Activated naive CD8-positive, alpha-beta T cell treated with anti-CD3 and anti-CD28 coated beads, Interleukin-2, amount 50 U/mL, for 24 hours (primary cell): ENCODE measurements around the gene DRD1.
"Not testable (repeated sequence)": the region's sequence is repeated elsewhere in the genome, so short reads cannot be mapped to it uniquely, and the experiment has no call there.

Source experiments
- ATAC-seq: fragments of 150-1000 bp; cut with Tn5 transposase; one replicate; pipeline ENCODE4 v1.10.0; 2021
- DNase-seq: peaks from one replicate; pipeline ENCODE4 v3.0.0; 2021
- H3K27ac Mint-ChIP-seq: one replicate; pipeline ENCODE4 v1.8.0; 2021; ENCODE audit warnings: mild to moderate bottlenecking, mixed read lengths
- H3K27me3 Mint-ChIP-seq: one replicate; pipeline ENCODE4 v1.8.0; 2021; ENCODE audit warnings: mixed read lengths
- H3K36me3 Mint-ChIP-seq: one replicate; pipeline ENCODE4 v1.8.0; 2021; ENCODE audit warnings: low read depth, mixed read lengths
- H3K4me1 Mint-ChIP-seq: one replicate; pipeline ENCODE4 v1.8.0; 2021; ENCODE audit warnings: mixed read lengths
- H3K4me3 Mint-ChIP-seq: one replicate; pipeline ENCODE4 v1.8.0; 2021; ENCODE audit warnings: mild to moderate bottlenecking, moderate library complexity, mixed read lengths
- H3K9me3 Mint-ChIP-seq: one replicate; pipeline ENCODE4 v1.8.0; 2021; ENCODE audit warnings: mixed read lengths

Gene DRD1

GRCh38 chr5:175424594-175424993 lies 19.4 kb downstream of the DRD1 start:
- H3K4me1 Mint-ChIP-seq, H3K27ac Mint-ChIP-seq, ATAC-seq, H3K9me3 Mint-ChIP-seq, H3K36me3 Mint-ChIP-seq, DNase-seq, H3K4me3 Mint-ChIP-seq: not testable (repeated sequence)
- peaks cover 20% of the 10 kb centered on the region for H3K27me3 Mint-ChIP-seq

- no peak for DNase-seq
- H3K9me3 Mint-ChIP-seq: no peaks in the 10 kb centered on the region
- H3K36me3 Mint-ChIP-seq: no peaks in the 10 kb centered on the region
- ATAC-seq: no peak
- H3K27me3 Mint-ChIP-seq: peaks cover 26% of the 10 kb centered on the region
- no peak overlapping the region for H3K4me3 Mint-ChIP-seq
- H3K4me1 Mint-ChIP-seq: no peaks in the 10 kb centered on the region
- H3K27ac Mint-ChIP-seq: no peak overlapping the region
Observed at GRCh38 chr5:175422058-175422457, 21.9 kb downstream of the DRD1 start.

GRCh38 chr5:175420383-175420782 lies 23.6 kb downstream of the DRD1 start:
- Mint-ChIP-seq H3K9me3 (peaks cover 3% of the 10 kb centered on the region), H3K4me1 (no peaks in the 10 kb centered on the region), H3K27ac (no peak overlapping the region), H3K36me3 (no peaks in the 10 kb centered on the region), H3K27me3 (peaks cover 26% of the 10 kb centered on the region), H3K4me3 (no peak overlapping the region)
- ATAC-seq (no peak), DNase-seq (no peak)

- Mint-ChIP-seq H3K4me1 (no peaks in the 10 kb centered on the region), H3K4me3 (no peak overlapping the region), H3K36me3 (no peaks in the 10 kb centered on the region), H3K9me3 (peaks cover 3% of the 10 kb centered on the region), H3K27ac (no peak overlapping the region), H3K27me3 (peaks cover 18% of the 10 kb centered on the region)
- ATAC-seq (no peak), DNase-seq (no peak)
Observed at GRCh38 chr5:175418251-175418650, 25.7 kb downstream of the DRD1 start.

- Mint-ChIP-seq H3K36me3 (no peaks in the 10 kb centered on the region), H3K4me3 (no peak overlapping the region), H3K27me3 (peaks cover 20% of the 10 kb centered on the region), H3K9me3 (peaks cover 3% of the 10 kb centered on the region), H3K27ac (no peak overlapping the region), H3K4me1 (no peaks in the 10 kb centered on the region)
- DNase-seq: no peak
- no peak for ATAC-seq
Observed at GRCh38 chr5:175417384-175417783, 26.6 kb downstream of the DRD1 start.

GRCh38 chr5:175415303-175415702 lies 28.7 kb downstream of the DRD1 start:
- Mint-ChIP-seq H3K9me3 (peaks cover 3% of the 10 kb centered on the region), H3K36me3 (no peaks in the 10 kb centered on the region), H3K4me3 (no peak overlapping the region)

GRCh38 chr5:175410926-175411325 lies 33.1 kb downstream of the DRD1 start:
- H3K27ac Mint-ChIP-seq: no peak overlapping the region
- H3K4me1 Mint-ChIP-seq: no peaks in the 10 kb centered on the region
- DNase-seq: no peak
- ATAC-seq: no peak
- peaks cover 13% of the 10 kb centered on the region for H3K27me3 Mint-ChIP-seq
- peaks cover 3% of the 10 kb centered on the region for H3K9me3 Mint-ChIP-seq
- H3K4me3 Mint-ChIP-seq: no peak overlapping the region
- no peaks in the 10 kb centered on the region for H3K36me3 Mint-ChIP-seq

More at GRCh38 chr5:175415303-175415702, 28.7 kb downstream of the DRD1 start:
- DNase-seq (no peak), ATAC-seq (no peak)
- peaks cover 18% of the 10 kb centered on the region for H3K27me3 Mint-ChIP-seq
- no peak overlapping the region for H3K27ac Mint-ChIP-seq
- no peaks in the 10 kb centered on the region for H3K4me1 Mint-ChIP-seq

- Mint-ChIP-seq H3K4me3 (no peak overlapping the region), H3K27ac (no peak overlapping the region)
Observed at GRCh38 chr5:175406300-175406699, 37.7 kb downstream of the DRD1 start.

GRCh38 chr5:175397590-175398297 lies 46.2 kb downstream of the DRD1 start:
- H3K4me3 Mint-ChIP-seq, ATAC-seq, H3K27me3 Mint-ChIP-seq, H3K36me3 Mint-ChIP-seq, H3K27ac Mint-ChIP-seq, H3K9me3 Mint-ChIP-seq, DNase-seq, H3K4me1 Mint-ChIP-seq: not testable (repeated sequence)

More at GRCh38 chr5:175406300-175406699, 37.7 kb downstream of the DRD1 start:
- Mint-ChIP-seq H3K9me3 (peaks cover 4% of the 10 kb centered on the region), H3K27me3 (peaks cover 2% of the 10 kb centered on the region), H3K36me3 (no peaks in the 10 kb centered on the region), H3K4me1 (no peaks in the 10 kb centered on the region)
- DNase-seq (no peak), ATAC-seq (no peak)

GRCh38 chr5:175395430-175395829 lies 48.6 kb downstream of the DRD1 start:
- H3K9me3 Mint-ChIP-seq, DNase-seq, H3K27me3 Mint-ChIP-seq, ATAC-seq, H3K27ac Mint-ChIP-seq, H3K4me3 Mint-ChIP-seq, H3K36me3 Mint-ChIP-seq, H3K4me1 Mint-ChIP-seq: not testable (repeated sequence)

- no peaks in the 10 kb centered on the region for H3K9me3 Mint-ChIP-seq
- DNase-seq (no peak), ATAC-seq (no peak)
- no peaks in the 10 kb centered on the region for H3K27me3 Mint-ChIP-seq
- H3K27ac Mint-ChIP-seq: no peak overlapping the region
- H3K4me3 Mint-ChIP-seq: no peak overlapping the region
- no peaks in the 10 kb centered on the region for H3K36me3 Mint-ChIP-seq
- no peaks in the 10 kb centered on the region for H3K4me1 Mint-ChIP-seq
Observed at GRCh38 chr5:175394601-175395000, 49.4 kb downstream of the DRD1 start.

GRCh38 chr5:175393897-175394296 lies 50.1 kb downstream of the DRD1 start:
- DNase-seq (no peak), ATAC-seq (no peak)
- Mint-ChIP-seq H3K27ac (no peak overlapping the region), H3K36me3 (no peaks in the 10 kb centered on the region), H3K4me1 (no peaks in the 10 kb centered on the region), H3K4me3 (no peak overlapping the region), H3K27me3 (no peaks in the 10 kb centered on the region), H3K9me3 (no peaks in the 10 kb centered on the region)

GRCh38 chr5:175392236-175392635 lies 51.7 kb downstream of the DRD1 start:
- H3K27me3 Mint-ChIP-seq: peaks cover 2% of the 10 kb centered on the region
- no peaks in the 10 kb centered on the region for H3K36me3 Mint-ChIP-seq
- H3K4me1 Mint-ChIP-seq: no peaks in the 10 kb centered on the region
- H3K9me3 Mint-ChIP-seq: no peaks in the 10 kb centered on the region
- H3K27ac Mint-ChIP-seq: no peak overlapping the region
- ATAC-seq (no peak), DNase-seq (no peak)
- no peak overlapping the region for H3K4me3 Mint-ChIP-seq

GRCh38 chr5:175390352-175391083 lies 53.5 kb downstream of the DRD1 start:
- H3K27me3 Mint-ChIP-seq: peaks cover 2% of the 10 kb centered on the region
- no peak overlapping the region for H3K27ac Mint-ChIP-seq
- DNase-seq: no peak
- no peak overlapping the region for H3K4me3 Mint-ChIP-seq
- H3K4me1 Mint-ChIP-seq: no peaks in the 10 kb centered on the region
- H3K36me3 Mint-ChIP-seq: no peaks in the 10 kb centered on the region
- ATAC-seq: no peak
- no peaks in the 10 kb centered on the region for H3K9me3 Mint-ChIP-seq
